Activated CD8-positive, alpha-beta T cell treated with anti-CD3 and anti-CD28 coated beads, Interleukin-2, amount 10 ng/mL, durations not matched to agents 7 days and 5 days (primary cell): ENCODE data around the gene CTXN3. TPM values are rescaled to one million over a fixed set of nuclear protein-coding genes. Genes with fewer than 3 reads are reported as not detected.
"Not testable (repeated sequence)": the region's sequence is repeated elsewhere in the genome, so short reads cannot be mapped to it uniquely, and the experiment has no call there.

Source experiments
- ATAC-seq: fragments of 150-1000 bp; cut with Tn5 transposase; one replicate; pipeline ENCODE4 v1.10.0; 2021; ENCODE audit warnings: moderate library complexity
- CTCF ChIA-PET: fragments of 350-600 bp; sonication (Branson Sonifier 250); formaldehyde crosslinking; loops from one replicate; lab custom pipeline; 2021; ENCODE audit warnings: antibody characterized with exemption; lab: Charles Lee
- POLR2A ChIA-PET: fragments of 350-600 bp; sonication (Branson Sonifier 250); formaldehyde crosslinking; loops from one replicate; lab custom pipeline; 2021; ENCODE audit warnings: antibody characterized with exemption; lab: Charles Lee
- DNase-seq: peaks from one replicate; pipeline ENCODE4 v3.0.0-alpha.2; 2020
- H3K27ac Mint-ChIP-seq: one replicate; pipeline ENCODE4 v1.8.0; 2021; ENCODE audit warnings: mild to moderate bottlenecking, mixed read lengths
- H3K27me3 Mint-ChIP-seq: one replicate; pipeline ENCODE4 v1.8.0; 2021; ENCODE audit warnings: low read depth, mixed read lengths
- H3K36me3 Mint-ChIP-seq: one replicate; pipeline ENCODE4 v1.8.0; 2021; ENCODE audit warnings: low read depth, mixed read lengths
- H3K4me1 Mint-ChIP-seq: one replicate; pipeline ENCODE4 v1.8.0; 2021; ENCODE audit warnings: low read depth, mixed read lengths
- H3K4me3 Mint-ChIP-seq: one replicate; pipeline ENCODE4 v1.8.0; 2021; ENCODE audit warnings: mild to moderate bottlenecking, mixed read lengths
- H3K9me3 Mint-ChIP-seq: one replicate; pipeline ENCODE4 v1.8.0; 2022; ENCODE audit warnings: mixed read lengths; ENCODE audit not compliant: insufficient read depth
- total RNA-seq, 2 experiments: library from RNA; stranded (reverse); gene quantifications; one replicate each; pipeline ENCODE4 v1.2.3, GENCODE V29; 2021

The CTXN3 gene
- total RNA-seq, 2 experiments from 2014 or later: not detected

GRCh38 chr5:127656825-127657224 is 7.9 kb downstream of the CTXN3 start:
- ATAC-seq (no peak), DNase-seq (no peak)
- Mint-ChIP-seq H3K9me3 (no peaks in the 10 kb centered on the region), H3K4me1 (no peaks in the 10 kb centered on the region), H3K4me3 (no peak overlapping the region), H3K36me3 (no peaks in the 10 kb centered on the region), H3K27me3 (peaks cover 2% of the 10 kb centered on the region), H3K27ac (no peak overlapping the region)
- POLR2A ChIA-PET: no interaction called here
- CTCF ChIA-PET: no interaction called here

GRCh38 chr5:127660047-127660733 is 11.3 kb downstream of the CTXN3 start:
- ChIA-PET POLR2A (no interaction called here), CTCF (no interaction called here)
- Mint-ChIP-seq H3K27ac (no peak overlapping the region), H3K4me3 (no peak overlapping the region), H3K36me3 (no peaks in the 10 kb centered on the region), H3K9me3 (no peaks in the 10 kb centered on the region), H3K4me1 (no peaks in the 10 kb centered on the region), H3K27me3 (no peaks in the 10 kb centered on the region)
- ATAC-seq (no peak), DNase-seq (no peak)

GRCh38 chr5:127664093-127664492 is 15.2 kb downstream of the CTXN3 start:
- no peak for ATAC-seq
- Mint-ChIP-seq H3K27me3 (no peaks in the 10 kb centered on the region), H3K4me1 (no peaks in the 10 kb centered on the region), H3K4me3 (no peak overlapping the region), H3K36me3 (no peaks in the 10 kb centered on the region), H3K9me3 (no peaks in the 10 kb centered on the region), H3K27ac (no peak overlapping the region)
- POLR2A ChIA-PET: no interaction called here
- CTCF ChIA-PET: no interaction called here
- no peak for DNase-seq

- Mint-ChIP-seq H3K36me3 (no peaks in the 10 kb centered on the region), H3K27me3 (peaks cover 3% of the 10 kb centered on the region), H3K9me3 (no peaks in the 10 kb centered on the region), H3K4me1 (no peaks in the 10 kb centered on the region), H3K4me3 (no peak overlapping the region), H3K27ac (no peak overlapping the region)
- DNase-seq (no peak), ATAC-seq (no peak)
- ChIA-PET POLR2A (no interaction called here), CTCF (no interaction called here)
Observed at GRCh38 chr5:127665641-127666040, 16.8 kb downstream of the CTXN3 start.

- H3K9me3 Mint-ChIP-seq: no peaks in the 10 kb centered on the region
- no peak overlapping the region for H3K4me3 Mint-ChIP-seq
- DNase-seq (no peak), ATAC-seq (no peak)
- no peak overlapping the region for H3K27ac Mint-ChIP-seq
- ChIA-PET CTCF (no interaction called here), POLR2A (no interaction called here)
- peaks cover 3% of the 10 kb centered on the region for H3K27me3 Mint-ChIP-seq
- no peaks in the 10 kb centered on the region for H3K36me3 Mint-ChIP-seq
- no peaks in the 10 kb centered on the region for H3K4me1 Mint-ChIP-seq
Observed at GRCh38 chr5:127666043-127666716, 17.3 kb downstream of the CTXN3 start.

- Mint-ChIP-seq H3K4me3 (no peak overlapping the region), H3K4me1 (no peaks in the 10 kb centered on the region), H3K9me3 (no peaks in the 10 kb centered on the region), H3K27me3 (peaks cover 3% of the 10 kb centered on the region), H3K27ac (no peak overlapping the region), H3K36me3 (no peaks in the 10 kb centered on the region)
- DNase-seq (no peak), ATAC-seq (no peak)
- ChIA-PET CTCF (no interaction called here), POLR2A (no interaction called here)
Observed at GRCh38 chr5:127667926-127668325, 19.0 kb downstream of the CTXN3 start.

- no peak for ATAC-seq
Observed at GRCh38 chr5:127671218-127671617, 22.3 kb downstream of the CTXN3 start.

GRCh38 chr5:127673117-127673800 is 24.4 kb downstream of the CTXN3 start:
- ATAC-seq (no peak), DNase-seq (no peak)
- no peaks in the 10 kb centered on the region for H3K9me3 Mint-ChIP-seq
- peaks cover 3% of the 10 kb centered on the region for H3K27me3 Mint-ChIP-seq
- CTCF ChIA-PET: no interaction called here
- POLR2A ChIA-PET: no interaction called here
- no peak overlapping the region for H3K4me3 Mint-ChIP-seq
- H3K4me1 Mint-ChIP-seq: no peaks in the 10 kb centered on the region
- H3K36me3 Mint-ChIP-seq: no peaks in the 10 kb centered on the region
- H3K27ac Mint-ChIP-seq: no peak overlapping the region

More at GRCh38 chr5:127671218-127671617, 22.3 kb downstream of the CTXN3 start:
- Mint-ChIP-seq H3K27ac (no peak overlapping the region), H3K36me3 (no peaks in the 10 kb centered on the region), H3K4me1 (no peaks in the 10 kb centered on the region), H3K9me3 (no peaks in the 10 kb centered on the region), H3K27me3 (peaks cover 3% of the 10 kb centered on the region), H3K4me3 (no peak overlapping the region)
- ChIA-PET POLR2A (no interaction called here), CTCF (no interaction called here)
- no peak for DNase-seq

GRCh38 chr5:127676951-127677350 is 28.1 kb downstream of the CTXN3 start:
- H3K27me3 Mint-ChIP-seq, POLR2A ChIA-PET, H3K27ac Mint-ChIP-seq, H3K36me3 Mint-ChIP-seq, H3K9me3 Mint-ChIP-seq, H3K4me1 Mint-ChIP-seq, DNase-seq, CTCF ChIA-PET, ATAC-seq, H3K4me3 Mint-ChIP-seq: not testable (repeated sequence)

- H3K4me1 Mint-ChIP-seq, H3K27ac Mint-ChIP-seq, CTCF ChIA-PET, DNase-seq, H3K36me3 Mint-ChIP-seq, H3K27me3 Mint-ChIP-seq, POLR2A ChIA-PET, ATAC-seq, H3K9me3 Mint-ChIP-seq, H3K4me3 Mint-ChIP-seq: not testable (repeated sequence)
Observed at GRCh38 chr5:127679691-127680330, 30.9 kb downstream of the CTXN3 start.

- H3K27ac Mint-ChIP-seq: no peak overlapping the region
- H3K36me3 Mint-ChIP-seq: no peaks in the 10 kb centered on the region
- no peaks in the 10 kb centered on the region for H3K27me3 Mint-ChIP-seq
- ChIA-PET POLR2A (no interaction called here), CTCF (no interaction called here)
- DNase-seq: no peak
- ATAC-seq: no peak
- no peak overlapping the region for H3K4me3 Mint-ChIP-seq
- H3K4me1 Mint-ChIP-seq: no peaks in the 10 kb centered on the region
- no peaks in the 10 kb centered on the region for H3K9me3 Mint-ChIP-seq
Observed at GRCh38 chr5:127680595-127680994, 31.7 kb downstream of the CTXN3 start.

- DNase-seq (no peak), ATAC-seq (no peak)
- Mint-ChIP-seq H3K4me1 (no peaks in the 10 kb centered on the region), H3K9me3 (no peaks in the 10 kb centered on the region), H3K27me3 (no peaks in the 10 kb centered on the region), H3K27ac (no peak overlapping the region), H3K36me3 (no peaks in the 10 kb centered on the region), H3K4me3 (no peak overlapping the region)
- CTCF ChIA-PET: no interaction called here
- POLR2A ChIA-PET: no interaction called here
Observed at GRCh38 chr5:127683008-127683407, 34.1 kb downstream of the CTXN3 start.
